Bronchial epithelial cell (primary cell): ENCODE results near the gene TSPYL1. TPM values are rescaled to one million over a fixed set of nuclear protein-coding genes. Genes with fewer than 3 reads are reported as not detected.

Experiments used
- DNase-seq: peaks from one replicate; pipeline ENCODE4 v3.0.0-alpha.2; 2010; ENCODE audit warnings: low read depth
- FAIRE-seq: peaks from 2 replicates; lab custom pipeline; 2011; peaks lifted over from hg19 to GRCh38; lab: Jason Lieb, UNC
- H3K27me3 ChIP-seq: 2 replicates; pipeline ENCODE4 v1.5.1; 2011; ENCODE audit warnings: low read length; ENCODE audit not compliant: control insufficient read depth, insufficient read depth
- H3K36me3 ChIP-seq: 2 replicates; pipeline ENCODE4 v1.5.1; 2011; ENCODE audit warnings: low read length; ENCODE audit not compliant: control insufficient read depth, insufficient read depth
- H3K4me3 ChIP-seq: 2 replicates; pipeline ENCODE4 v1.5.1; 2011; ENCODE audit warnings: mild to moderate bottlenecking, low read depth, low read length, control low read depth
- CTCF ChIP-seq: IDR thresholded peaks from 2 replicates; pipeline ENCODE4 v1.5.1; 2011; ENCODE audit warnings: mild to moderate bottlenecking, moderate library complexity, low read length, control low read depth, inconsistent platforms; ENCODE audit not compliant: insufficient read depth, severe bottlenecking
- total RNA-seq: library from RNA; depleted of rRNA; stranded (reverse); fragments of >200 nt; gene quantifications from 2 replicates; pipeline ENCODE4 v1.2.1, GENCODE V29; 2014

Gene TSPYL1
- total RNA-seq, 1 donor from 2014 or later = 72.4 TPM

- FAIRE-seq (no peak), DNase-seq (no peak)
- TF ChIP-seq CTCF = no peak
- no peaks in the 10 kb centered on the region for H3K36me3 ChIP-seq
- no peak overlapping the region for H3K4me3 ChIP-seq
- no peaks in the 10 kb centered on the region for H3K27me3 ChIP-seq
Measured at GRCh38 chr6:116247285-116247684, 32.4 kb downstream of the TSPYL1 start.

GRCh38 chr6:116246089-116246488, 33.6 kb downstream of the TSPYL1 start:
- Histone ChIP-seq H3K36me3 (no peaks in the 10 kb centered on the region), H3K4me3 (no peak overlapping the region), H3K27me3 (no peaks in the 10 kb centered on the region)
- FAIRE-seq (no peak), DNase-seq (no peak)
- no peak for TF ChIP-seq CTCF

- TF ChIP-seq CTCF = no peak
- FAIRE-seq = peak; percentile 47
- peak; percentile 36 for DNase-seq
- Histone ChIP-seq H3K4me3 (no peak overlapping the region), H3K27me3 (no peaks in the 10 kb centered on the region), H3K36me3 (no peaks in the 10 kb centered on the region)
Measured at GRCh38 chr6:116244284-116244683, 35.4 kb downstream of the TSPYL1 start.

- FAIRE-seq = no peak
- Histone ChIP-seq H3K27me3 (no peaks in the 10 kb centered on the region), H3K36me3 (peaks cover 1% of the 10 kb centered on the region), H3K4me3 (no peak overlapping the region)
- DNase-seq = no peak
- no peak for TF ChIP-seq CTCF
Measured at GRCh38 chr6:116239856-116240255, 39.9 kb downstream of the TSPYL1 start.

GRCh38 chr6:116239256-116239655, 40.5 kb downstream of the TSPYL1 start:
- Histone ChIP-seq H3K36me3 (peaks cover 1% of the 10 kb centered on the region), H3K4me3 (no peak overlapping the region), H3K27me3 (no peaks in the 10 kb centered on the region)
- FAIRE-seq = no peak
- DNase-seq = no peak
- TF ChIP-seq CTCF = no peak

- TF ChIP-seq CTCF = no peak
- H3K36me3 ChIP-seq = peaks cover 1% of the 10 kb centered on the region
- DNase-seq (no peak), FAIRE-seq (no peak)
- H3K4me3 ChIP-seq = no peak overlapping the region
- H3K27me3 ChIP-seq = no peaks in the 10 kb centered on the region
Measured at GRCh38 chr6:116238083-116238482, 41.6 kb downstream of the TSPYL1 start.
